T-helper 1 cell treated with Interleukin-12 subunit alpha and Interleukin-12 subunit beta and Interleukin-4 antibody, amounts not matched to agents 30 ng/mL and 1 ng/mL, for 36 hours (primary cell): ENCODE data around the gene LTBR. TPM values are rescaled to one million over a fixed set of nuclear protein-coding genes. Genes with fewer than 3 reads are reported as not detected.

Experiments
- intact Hi-C: fragments of 100-400 bp; cut with micrococcal nuclease; formaldehyde crosslinking; loops from one replicate; pipeline ENCODE4 v1.15.1; 2024
- total RNA-seq: library from RNA; stranded (reverse); gene quantifications from 2 replicates; pipeline ENCODE4 v1.2.3, GENCODE V29; 2022

LTBR gene
- total RNA-seq, 1 donor from 2014 or later: 1.0 TPM

- intact Hi-C loops: no loop called here
Observed at GRCh38 chr12:6364044-6364374, 20.0 kb upstream of the LTBR start.

- intact Hi-C loops: loop anchor here (1.0 kb wide), 2 partner anchors 31 to 44 kb away; no protein-coding TSS in a partner anchor
Observed at GRCh38 chr12:6367065-6367968, 16.6 kb upstream of the LTBR start.

- intact Hi-C loops: loop anchor here (1.0 kb wide), 2 partner anchors 32 to 45 kb away; no protein-coding TSS in a partner anchor
Observed at GRCh38 chr12:6367969-6368892, 15.7 kb upstream of the LTBR start.

- intact Hi-C loops: no loop called here
Observed at GRCh38 chr12:6368906-6369525, 14.9 kb upstream of the LTBR start.

- intact Hi-C loops: no loop called here
Observed at GRCh38 chr12:6369916-6370575, 13.9 kb upstream of the LTBR start.

GRCh38 chr12:6370576-6370935, 13.4 kb upstream of the LTBR start:
- intact Hi-C loops: no loop called here

- intact Hi-C loops: no loop called here
Observed at GRCh38 chr12:6370994-6371754, 12.8 kb upstream of the LTBR start.

GRCh38 chr12:6372403-6373003, 11.5 kb upstream of the LTBR start:
- intact Hi-C loops: no loop called here

- intact Hi-C loops: no loop called here
Observed at GRCh38 chr12:6373022-6373787, 10.8 kb upstream of the LTBR start.

GRCh38 chr12:6374028-6374785, 9.8 kb upstream of the LTBR start:
- intact Hi-C loops: no loop called here

- intact Hi-C loops: no loop called here
Observed at GRCh38 chr12:6374786-6375160, 9.2 kb upstream of the LTBR start.

GRCh38 chr12:6375269-6376078, 8.5 kb upstream of the LTBR start, which contains the start of gene SCNN1A:
Gene SCNN1A (minus strand): TSS chr12:6375563. CDS start chr12:6374783, 780 bp downstream.
- intact Hi-C loops: no loop called here

GRCh38 chr12:6376079-6376869, 7.7 kb upstream of the LTBR start:
- intact Hi-C loops: no loop called here

GRCh38 chr12:6376870-6377666, 6.9 kb upstream of the LTBR start:
- intact Hi-C loops: no loop called here

- intact Hi-C loops: no loop called here
Observed at GRCh38 chr12:6377667-6377994, 6.3 kb upstream of the LTBR start.
